Neural cell (in vitro differentiated cells): Measurements from ENCODE around the gene ZBTB7A. TPM values are rescaled to one million over a fixed set of nuclear protein-coding genes. Genes with fewer than 3 reads are reported as not detected.

Experiments
- H2AFZ ChIP-seq: fragments of 200-600, 300-800 bp; sonication (generic), shearing (Covaris generic); 2 replicates; pipeline ENCODE4 v1.6.0; 2014; ENCODE audit warnings: low read depth, mild to moderate bottlenecking, antibody characterized with exemption, low read length, moderate library complexity
- H3F3A ChIP-seq: fragments of 200-600 bp; shearing (Covaris generic); 2 replicates; pipeline ENCODE4 v1.6.1; 2016; ENCODE audit warnings: mild to moderate bottlenecking, moderate library complexity, mixed read lengths, antibody characterized with exemption, low read length; ENCODE audit not compliant: insufficient read depth, poor library complexity, severe bottlenecking
- H3K27ac ChIP-seq: fragments of 200-600, 300-800 bp; sonication (generic), shearing (Covaris generic); 2 replicates; pipeline ENCODE4 v1.5.1; 2014; ENCODE audit warnings: mild to moderate bottlenecking, low read length, moderate library complexity
- H3K27me3 ChIP-seq: fragments of 300-800, 200-600 bp; sonication (generic), shearing (Covaris generic); 2 replicates; pipeline ENCODE4 v1.6.0; 2014; ENCODE audit warnings: mild to moderate bottlenecking, low read depth, low read length, moderate library complexity; ENCODE audit not compliant: insufficient read depth
- H3K36me3 ChIP-seq: fragments of 300-800, 200-600 bp; sonication (generic), shearing (Covaris generic); 2 replicates; pipeline ENCODE4 v1.5.1; 2014; ENCODE audit warnings: mild to moderate bottlenecking, antibody characterized with exemption, low read length, moderate library complexity; ENCODE audit not compliant: insufficient read depth
- H3K4me2 ChIP-seq: fragments of 300-800, 200-600 bp; sonication (generic), shearing (Covaris generic); 2 replicates; pipeline ENCODE4 v1.6.0; 2014; ENCODE audit warnings: mild to moderate bottlenecking, low read length
- H3K4me3 ChIP-seq: fragments of 300-800, 200-600 bp; sonication (generic), shearing (Covaris generic); 2 replicates; pipeline ENCODE4 v1.5.1; 2014; ENCODE audit warnings: mild to moderate bottlenecking, low read length, moderate library complexity
- H3K79me2 ChIP-seq: fragments of 200-600 bp; shearing (Covaris generic); replicated peaks from 2 replicates; pipeline ENCODE4 v1.6.0; 2014; ENCODE audit warnings: mild to moderate bottlenecking, low read length, moderate library complexity; ENCODE audit not compliant: insufficient read depth
- H3K9ac ChIP-seq: fragments of 300-800, 200-600 bp; sonication (generic), shearing (Covaris generic); 2 replicates; pipeline ENCODE4 v1.6.1; 2016; ENCODE audit warnings: mild to moderate bottlenecking, low read length, mixed read lengths
- H3K9me2 ChIP-seq: fragments of 200-600 bp; shearing (Covaris generic); 2 replicates; pipeline ENCODE4 v1.6.1; 2016; ENCODE audit warnings: mild to moderate bottlenecking, low read length, mixed read lengths; ENCODE audit not compliant: insufficient read depth
- H3K9me3 ChIP-seq: fragments of 200-600, 300-800 bp; sonication (generic), shearing (Covaris generic); 2 replicates; pipeline ENCODE4 v1.6.1; 2016; ENCODE audit warnings: mild to moderate bottlenecking, mixed run types, low read length, moderate library complexity, mixed read lengths
- H4K20me1 ChIP-seq: fragments of 200-600 bp; shearing (Covaris generic); 2 replicates; pipeline ENCODE4 v1.6.1; 2016; ENCODE audit warnings: mild to moderate bottlenecking, mixed run types; ENCODE audit not compliant: insufficient read depth
- CTCF ChIP-seq: fragments of 450-650 bp; IDR thresholded peaks from 2 replicates; pipeline ENCODE4 v1.5.1; 2014; ENCODE audit warnings: antibody characterized with exemption, mild to moderate bottlenecking, moderate library complexity; ENCODE audit not compliant: poor library complexity, severe bottlenecking
- EP300 ChIP-seq: fragments of 450-650 bp; conservative IDR thresholded peaks from 2 replicates; pipeline ENCODE4 v1.6.1; 2014; ENCODE audit warnings: antibody characterized with exemption, mild to moderate bottlenecking, moderate library complexity; ENCODE audit not compliant: poor library complexity, severe bottlenecking
- EZH2 ChIP-seq: fragments of 200-600, 300-800 bp; shearing (Covaris generic), sonication (generic); IDR thresholded peaks from 2 replicates; pipeline ENCODE4 v1.6.1; 2014; ENCODE audit warnings: antibody characterized with exemption, low read length, borderline replicate concordance, mild to moderate bottlenecking; ENCODE audit not compliant: insufficient read depth, poor library complexity, severe bottlenecking
- MXI1 ChIP-seq: fragments of 450-650 bp; conservative IDR thresholded peaks from 2 replicates; pipeline ENCODE4 v1.6.1; 2014; ENCODE audit warnings: antibody characterized with exemption, mild to moderate bottlenecking; ENCODE audit not compliant: poor library complexity, severe bottlenecking
- POLR2AphosphoS5 ChIP-seq: IDR thresholded peaks from 2 replicates; pipeline ENCODE4 v1.6.1; 2012
- RAD21 ChIP-seq: fragments of 450-650 bp; conservative IDR thresholded peaks from 2 replicates; pipeline ENCODE4 v1.6.1; 2014; ENCODE audit warnings: antibody characterized with exemption, mild to moderate bottlenecking, moderate library complexity
- SMC3 ChIP-seq: fragments of 450-650 bp; conservative IDR thresholded peaks from 2 replicates; pipeline ENCODE4 v1.6.1; 2014; ENCODE audit warnings: antibody characterized with exemption, mild to moderate bottlenecking, moderate library complexity; ENCODE audit not compliant: poor library complexity
- TAF1 ChIP-seq: IDR thresholded peaks from 2 replicates; pipeline ENCODE4 v1.6.1; 2012; ENCODE audit warnings: low read depth
- polyA plus RNA-seq: library from polyadenylated mRNA; depleted of rRNA; stranded (reverse); fragments of >200 nt; gene quantifications from 2 replicates; pipeline ENCODE4 v1.2.3, GENCODE V29; 2014
- TF ChIP-seq, protein P1 (sequence below): IDR thresholded peaks from 2 replicates; pipeline ENCODE4 v1.6.1; 2012; ENCODE audit warnings: borderline replicate concordance

Gene ZBTB7A
- polyA plus RNA-seq, 1 donor from 2014 or later, result 1.7 TPM

DNA sequence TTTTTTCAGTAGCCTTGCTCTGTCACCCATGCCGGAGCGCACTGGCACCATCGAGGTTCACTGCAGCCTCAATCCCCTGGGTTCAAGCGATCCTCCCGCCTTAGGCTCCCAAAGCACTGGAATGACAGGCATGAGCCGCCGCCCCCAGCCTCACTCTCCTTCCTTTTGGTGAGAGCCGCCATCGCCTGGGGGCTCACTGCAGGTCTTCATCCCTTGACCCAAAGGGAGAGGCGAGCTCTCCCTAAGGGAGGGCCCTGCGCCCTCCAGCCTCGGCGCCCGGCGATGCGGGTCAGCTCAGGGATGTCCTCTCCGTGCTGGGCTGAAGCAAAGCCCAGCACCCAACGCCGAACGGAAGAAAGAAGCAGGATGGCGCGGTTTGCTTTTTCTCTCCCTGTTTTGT lies 23.2 kb upstream of the ZBTB7A start:
- Histone ChIP-seq H3K27ac (no peak overlapping the region), H3K9me2 (no peaks in the 10 kb centered on the region), H3K36me3 (no peaks in the 10 kb centered on the region), H2AFZ (no peak overlapping the region), H4K20me1 (no peaks in the 10 kb centered on the region), H3K27me3 (no peaks in the 10 kb centered on the region), H3K4me2 (no peak overlapping the region), H3F3A (no peaks in the 10 kb centered on the region), H3K4me3 (no peak overlapping the region), H3K9me3 (no peaks in the 10 kb centered on the region), H3K9ac (no peak overlapping the region), H3K79me2 (no peaks in the 10 kb centered on the region)
- TF ChIP-seq CTCF (no peak), SMC3 (no peak), EP300 (no peak), POLR2AphosphoS5 (no peak), EZH2 (no peak), MXI1 (no peak)
- TF ChIP-seq, protein P1, sequence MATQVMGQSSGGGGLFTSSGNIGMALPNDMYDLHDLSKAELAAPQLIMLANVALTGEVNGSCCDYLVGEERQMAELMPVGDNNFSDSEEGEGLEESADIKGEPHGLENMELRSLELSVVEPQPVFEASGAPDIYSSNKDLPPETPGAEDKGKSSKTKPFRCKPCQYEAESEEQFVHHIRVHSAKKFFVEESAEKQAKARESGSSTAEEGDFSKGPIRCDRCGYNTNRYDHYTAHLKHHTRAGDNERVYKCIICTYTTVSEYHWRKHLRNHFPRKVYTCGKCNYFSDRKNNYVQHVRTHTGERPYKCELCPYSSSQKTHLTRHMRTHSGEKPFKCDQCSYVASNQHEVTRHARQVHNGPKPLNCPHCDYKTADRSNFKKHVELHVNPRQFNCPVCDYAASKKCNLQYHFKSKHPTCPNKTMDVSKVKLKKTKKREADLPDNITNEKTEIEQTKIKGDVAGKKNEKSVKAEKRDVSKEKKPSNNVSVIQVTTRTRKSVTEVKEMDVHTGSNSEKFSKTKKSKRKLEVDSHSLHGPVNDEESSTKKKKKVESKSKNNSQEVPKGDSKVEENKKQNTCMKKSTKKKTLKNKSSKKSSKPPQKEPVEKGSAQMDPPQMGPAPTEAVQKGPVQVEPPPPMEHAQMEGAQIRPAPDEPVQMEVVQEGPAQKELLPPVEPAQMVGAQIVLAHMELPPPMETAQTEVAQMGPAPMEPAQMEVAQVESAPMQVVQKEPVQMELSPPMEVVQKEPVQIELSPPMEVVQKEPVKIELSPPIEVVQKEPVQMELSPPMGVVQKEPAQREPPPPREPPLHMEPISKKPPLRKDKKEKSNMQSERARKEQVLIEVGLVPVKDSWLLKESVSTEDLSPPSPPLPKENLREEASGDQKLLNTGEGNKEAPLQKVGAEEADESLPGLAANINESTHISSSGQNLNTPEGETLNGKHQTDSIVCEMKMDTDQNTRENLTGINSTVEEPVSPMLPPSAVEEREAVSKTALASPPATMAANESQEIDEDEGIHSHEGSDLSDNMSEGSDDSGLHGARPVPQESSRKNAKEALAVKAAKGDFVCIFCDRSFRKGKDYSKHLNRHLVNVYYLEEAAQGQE, result no peak

GRCh38 chr19:4089400-4089908 lies 22.8 kb upstream of the ZBTB7A start:
- Histone ChIP-seq H3K9me3 (no peaks in the 10 kb centered on the region), H3K4me3 (no peak overlapping the region), H3K4me2 (no peak overlapping the region), H3F3A (no peaks in the 10 kb centered on the region), H3K9ac (no peak overlapping the region), H3K9me2 (no peaks in the 10 kb centered on the region), H3K79me2 (no peaks in the 10 kb centered on the region), H3K27ac (no peak overlapping the region), H4K20me1 (no peaks in the 10 kb centered on the region), H2AFZ (no peak overlapping the region), H3K27me3 (no peaks in the 10 kb centered on the region), H3K36me3 (no peaks in the 10 kb centered on the region)
- TF ChIP-seq, protein P1, result no peak
- TF ChIP-seq EZH2 (no peak), POLR2AphosphoS5 (no peak), RAD21 (no peak), TAF1 (no peak), MXI1 (no peak), EP300 (no peak), SMC3 (no peak), CTCF (no peak)
